GM21390 (cell line): ENCODE results near the gene HSD17B8.
A peak's percentile ranks its signal among the peaks of the same experiment; 100 is the strongest.
"Not testable (repeated sequence)": the region's sequence is repeated elsewhere in the genome, so short reads cannot be mapped to it uniquely, and the experiment has no call there.

Experiments
- ATAC-seq: cut with Tn5 transposase; IDR thresholded peaks from one replicate; pipeline ENCODE4 v1.9.1; 2021; ENCODE audit not compliant: unreplicated experiment

Gene HSD17B8

DNA sequence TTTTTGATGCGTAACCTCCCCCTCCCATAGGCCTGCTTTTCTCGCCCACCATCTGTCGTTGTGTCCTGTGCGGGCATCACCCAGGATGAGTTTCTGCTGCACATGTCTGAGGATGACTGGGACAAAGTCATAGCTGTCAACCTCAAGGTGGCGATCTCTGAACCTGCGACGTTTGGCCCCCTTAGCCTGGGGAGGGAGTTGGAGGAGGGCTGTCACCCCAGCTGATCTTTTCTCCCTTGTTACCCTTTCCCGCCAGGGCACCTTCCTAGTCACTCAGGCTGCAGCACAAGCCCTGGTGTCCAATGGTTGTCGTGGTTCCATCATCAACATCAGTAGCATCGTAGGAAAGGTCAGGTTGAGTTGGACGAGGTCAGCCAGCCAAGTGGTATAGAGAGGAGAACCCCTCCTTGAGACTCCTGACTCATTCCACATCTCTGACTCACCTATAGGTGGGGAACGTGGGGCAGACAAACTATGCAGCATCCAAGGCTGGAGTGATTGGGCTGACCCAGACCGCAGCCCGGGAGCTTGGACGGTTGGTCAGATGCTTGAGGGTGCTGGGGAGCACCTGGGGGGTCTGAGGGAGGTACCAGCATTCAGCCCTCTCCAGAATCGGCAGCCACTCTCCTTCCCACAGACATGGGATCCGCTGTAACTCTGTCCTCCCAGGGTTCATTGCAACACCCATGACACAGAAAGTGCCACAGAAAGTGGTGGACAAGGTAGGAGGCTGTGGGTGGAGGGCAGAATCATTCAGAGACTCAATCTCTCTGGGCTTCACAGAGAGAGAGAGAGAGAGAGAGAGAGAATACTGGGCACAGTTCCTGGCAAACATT, 954 bp downstream of the HSD17B8 start:
- no peak for ATAC-seq

DNA sequence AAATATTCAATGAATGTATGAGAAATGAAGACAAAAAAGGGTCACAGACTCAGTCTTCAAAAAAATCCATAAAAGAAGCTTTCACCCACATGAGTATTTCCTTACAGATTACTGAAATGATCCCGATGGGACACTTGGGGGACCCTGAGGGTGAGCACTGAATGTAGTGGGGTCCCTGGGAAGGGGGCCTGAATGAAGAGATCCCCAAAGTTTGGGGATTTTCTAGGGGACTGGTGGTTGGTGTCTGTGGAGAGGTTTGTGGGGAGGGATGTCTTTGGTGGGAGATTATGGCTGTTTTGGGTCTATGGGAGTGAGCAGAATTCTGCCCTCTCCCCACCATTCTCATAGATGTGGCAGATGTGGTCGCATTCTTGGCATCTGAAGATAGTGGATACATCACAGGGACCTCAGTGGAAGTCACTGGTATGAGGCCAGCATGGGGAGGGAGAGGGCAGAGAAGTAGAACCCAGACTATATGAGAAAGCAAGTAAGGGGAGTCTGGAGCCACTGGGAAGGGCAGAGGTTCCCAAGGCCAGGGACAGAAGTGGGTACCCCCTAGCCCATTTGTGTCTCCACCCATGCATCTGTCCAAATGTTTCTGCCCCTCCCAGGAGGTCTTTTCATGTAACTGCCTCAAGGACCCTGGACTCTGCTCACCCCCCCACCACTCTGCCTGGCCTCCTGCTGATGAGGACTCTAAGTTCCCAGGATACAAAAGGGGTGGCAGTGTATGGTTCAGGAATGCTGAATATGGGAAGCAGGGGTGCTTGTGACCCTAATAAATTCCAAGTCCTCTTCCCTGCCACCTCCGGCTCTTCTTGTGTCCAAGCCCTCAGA, 1.8 kb downstream of the HSD17B8 start:
- no peak for ATAC-seq

DNA sequence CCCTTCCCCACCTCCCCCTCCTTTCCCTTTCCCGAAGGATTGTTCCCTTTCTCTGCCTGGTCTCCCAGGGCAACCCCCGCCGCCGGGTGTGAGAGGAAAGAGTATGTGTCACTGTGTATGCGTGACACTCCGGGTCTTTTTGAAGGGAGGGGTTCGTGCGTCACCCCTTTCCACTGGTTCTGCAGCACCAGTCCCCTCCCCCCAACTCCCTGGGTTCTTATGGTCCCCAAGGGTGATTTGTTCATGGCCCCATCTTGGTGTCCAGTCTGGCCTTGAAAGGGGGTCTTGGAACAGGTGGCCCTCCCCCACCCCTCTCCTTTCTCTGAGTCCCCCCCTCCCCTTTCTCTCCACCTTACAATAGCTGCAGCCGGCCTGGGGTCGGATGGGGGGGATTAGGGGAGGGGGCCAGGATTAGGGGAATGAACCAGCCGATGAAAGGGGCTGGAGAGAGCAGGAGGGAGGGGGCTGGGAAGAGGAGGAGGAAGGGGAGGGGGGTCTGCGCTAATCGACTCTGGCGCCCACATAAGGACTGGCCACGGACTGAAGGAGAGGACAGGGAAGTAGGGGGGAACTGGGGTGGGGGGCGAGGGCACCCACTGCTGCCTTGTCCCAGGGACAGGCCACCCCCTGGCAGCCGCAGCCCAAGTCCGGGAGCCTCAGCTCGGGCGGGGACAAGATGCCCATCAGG, 2.6 kb downstream of the HSD17B8 start:
- no peak for ATAC-seq

DNA sequence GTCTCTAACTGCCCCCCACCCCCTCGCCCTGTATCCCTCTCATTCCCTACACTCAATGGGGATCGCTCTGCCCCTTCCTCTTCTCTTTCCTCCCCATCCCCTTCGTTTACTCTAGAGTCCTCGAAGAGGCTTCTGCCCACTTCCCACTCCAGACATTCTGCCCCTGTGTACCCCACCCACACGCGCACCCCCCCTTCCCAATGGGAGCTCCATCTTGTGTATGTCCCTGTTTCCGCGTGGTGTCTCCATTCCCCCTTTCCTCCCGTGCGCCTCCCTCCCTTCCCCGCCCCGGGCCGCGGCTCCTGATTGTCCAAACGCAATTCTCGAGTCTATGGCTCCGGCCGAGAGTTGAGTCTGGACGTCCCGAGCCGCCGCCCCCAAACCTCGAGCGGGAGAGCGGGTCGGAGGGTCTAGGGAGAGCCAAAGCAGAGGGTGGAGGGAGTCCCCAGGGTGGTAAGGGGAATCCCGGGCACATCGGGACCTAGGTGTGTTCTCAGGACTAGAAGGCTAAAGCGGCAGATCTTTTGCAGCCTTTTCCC, 3.2 kb downstream of the HSD17B8 start:
- no peak for ATAC-seq

DNA sequence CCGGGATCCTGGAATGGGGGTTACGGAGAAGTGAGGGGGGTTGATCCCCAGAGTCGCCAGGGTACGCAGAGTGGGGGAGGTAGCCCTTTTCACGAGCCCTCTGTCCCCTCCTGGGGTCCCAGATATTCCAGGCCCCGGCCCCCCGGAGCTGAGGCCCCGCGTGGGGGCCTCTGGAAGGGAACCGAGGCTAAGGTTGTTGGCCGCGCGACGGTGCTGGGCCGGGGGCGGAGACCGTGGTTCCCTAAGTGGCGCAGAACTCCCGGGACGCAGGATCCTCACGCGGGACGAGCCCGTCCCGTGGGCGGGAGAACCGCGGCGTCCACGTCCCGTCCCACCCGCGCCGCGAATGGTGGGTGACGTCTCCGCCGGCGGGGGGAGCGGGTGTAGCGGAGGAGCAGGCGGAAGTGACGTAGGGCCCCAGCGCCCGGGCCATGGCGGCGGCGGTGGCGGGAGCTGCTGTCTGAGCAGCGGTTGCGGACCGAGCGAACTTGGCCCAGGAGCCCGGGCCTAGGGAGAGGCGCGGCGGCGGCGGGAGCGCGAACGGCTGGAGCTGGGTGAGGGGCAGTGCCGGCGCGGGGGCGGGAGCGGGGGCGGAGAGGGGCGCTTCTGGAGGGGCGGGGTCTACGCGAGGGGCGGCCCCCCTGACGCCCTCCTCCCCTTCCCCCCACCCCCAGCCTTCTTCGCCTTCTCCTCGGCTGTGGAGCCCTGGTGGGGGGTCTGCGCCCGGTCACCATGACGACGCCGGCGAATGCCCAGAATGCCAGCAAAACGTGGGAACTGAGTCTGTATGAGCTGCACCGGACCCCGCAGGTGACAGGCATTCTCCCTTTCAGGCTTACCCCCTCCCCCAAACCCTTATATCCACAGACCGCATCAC, 3.9 kb downstream of the HSD17B8 start, which contains the start of gene RING1:
TSS of gene RING1 (plus strand) at position 410 of the 877 bp plus-strand sequence. CDS start at position 733, 323 bp downstream.
- ATAC-seq, result peak; percentile 48

DNA sequence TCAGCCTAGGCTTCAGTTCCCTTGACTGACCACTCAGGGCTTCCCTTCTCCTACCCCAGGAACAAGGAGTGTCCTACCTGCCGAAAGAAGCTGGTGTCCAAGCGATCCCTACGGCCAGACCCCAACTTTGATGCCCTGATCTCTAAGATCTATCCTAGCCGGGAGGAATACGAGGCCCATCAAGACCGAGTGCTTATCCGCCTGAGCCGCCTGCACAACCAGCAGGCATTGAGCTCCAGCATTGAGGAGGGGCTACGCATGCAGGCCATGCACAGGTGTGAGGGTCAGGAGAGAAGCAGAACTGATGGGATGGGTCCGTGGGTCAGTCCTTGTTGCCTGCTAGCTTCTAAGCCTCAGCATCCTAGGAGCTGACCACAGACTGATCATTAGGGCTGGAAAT, 5.4 kb downstream of the HSD17B8 start:
- no peak for ATAC-seq

DNA sequence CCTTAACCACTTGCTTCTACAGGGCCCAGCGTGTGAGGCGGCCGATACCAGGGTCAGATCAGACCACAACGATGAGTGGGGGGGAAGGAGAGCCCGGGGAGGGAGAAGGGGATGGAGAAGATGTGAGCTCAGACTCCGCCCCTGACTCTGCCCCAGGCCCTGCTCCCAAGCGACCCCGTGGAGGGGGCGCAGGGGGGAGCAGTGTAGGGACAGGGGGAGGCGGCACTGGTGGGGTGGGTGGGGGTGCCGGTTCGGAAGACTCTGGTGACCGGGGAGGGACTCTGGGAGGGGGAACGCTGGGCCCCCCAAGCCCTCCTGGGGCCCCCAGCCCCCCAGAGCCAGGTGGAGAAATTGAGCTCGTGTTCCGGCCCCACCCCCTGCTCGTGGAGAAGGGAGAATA, 6.7 kb downstream of the HSD17B8 start:
- no peak for ATAC-seq

DNA sequence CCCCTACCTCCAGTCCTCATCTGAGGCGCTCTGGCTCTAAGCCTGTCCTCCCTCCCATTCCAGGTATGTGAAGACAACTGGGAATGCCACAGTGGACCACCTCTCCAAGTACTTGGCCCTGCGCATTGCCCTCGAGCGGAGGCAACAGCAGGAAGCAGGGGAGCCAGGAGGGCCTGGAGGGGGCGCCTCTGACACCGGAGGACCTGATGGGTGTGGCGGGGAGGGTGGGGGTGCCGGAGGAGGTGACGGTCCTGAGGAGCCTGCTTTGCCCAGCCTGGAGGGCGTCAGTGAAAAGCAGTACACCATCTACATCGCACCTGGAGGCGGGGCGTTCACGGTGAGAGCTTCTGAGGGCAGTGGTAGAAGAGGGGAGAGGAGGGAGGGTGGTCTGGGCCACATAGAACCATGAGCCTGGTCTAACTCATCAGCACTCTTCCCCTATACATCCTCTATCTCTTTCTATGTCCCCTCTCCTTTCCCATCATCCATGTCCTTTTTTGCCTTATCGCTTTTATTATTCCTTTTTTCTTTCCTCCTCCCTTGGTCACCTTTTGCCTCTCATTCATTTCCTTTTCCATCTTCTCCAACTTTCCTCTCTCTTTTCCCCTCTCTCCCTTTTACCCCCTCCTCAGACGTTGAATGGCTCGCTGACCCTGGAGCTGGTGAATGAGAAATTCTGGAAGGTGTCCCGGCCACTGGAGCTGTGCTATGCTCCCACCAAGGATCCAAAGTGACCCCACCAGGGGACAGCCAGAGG, 7.4 kb downstream of the HSD17B8 start:
- no peak for ATAC-seq

DNA sequence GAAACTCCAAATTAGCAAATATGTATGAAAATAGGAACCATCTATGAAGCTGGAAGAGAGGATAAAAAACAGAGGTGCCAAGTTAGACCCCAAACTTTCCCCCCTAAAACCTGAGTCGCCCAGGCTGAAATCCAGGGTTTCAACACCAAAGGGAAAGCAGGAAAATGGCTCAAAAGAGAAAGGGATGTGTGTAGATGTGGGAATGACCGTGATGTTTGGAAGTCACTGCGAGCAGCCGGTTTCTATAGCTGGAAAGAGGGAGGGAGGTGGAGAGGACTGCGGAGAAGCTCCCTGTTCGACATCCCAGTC, 8.4 kb downstream of the HSD17B8 start:
- ATAC-seq, result no peak

DNA sequence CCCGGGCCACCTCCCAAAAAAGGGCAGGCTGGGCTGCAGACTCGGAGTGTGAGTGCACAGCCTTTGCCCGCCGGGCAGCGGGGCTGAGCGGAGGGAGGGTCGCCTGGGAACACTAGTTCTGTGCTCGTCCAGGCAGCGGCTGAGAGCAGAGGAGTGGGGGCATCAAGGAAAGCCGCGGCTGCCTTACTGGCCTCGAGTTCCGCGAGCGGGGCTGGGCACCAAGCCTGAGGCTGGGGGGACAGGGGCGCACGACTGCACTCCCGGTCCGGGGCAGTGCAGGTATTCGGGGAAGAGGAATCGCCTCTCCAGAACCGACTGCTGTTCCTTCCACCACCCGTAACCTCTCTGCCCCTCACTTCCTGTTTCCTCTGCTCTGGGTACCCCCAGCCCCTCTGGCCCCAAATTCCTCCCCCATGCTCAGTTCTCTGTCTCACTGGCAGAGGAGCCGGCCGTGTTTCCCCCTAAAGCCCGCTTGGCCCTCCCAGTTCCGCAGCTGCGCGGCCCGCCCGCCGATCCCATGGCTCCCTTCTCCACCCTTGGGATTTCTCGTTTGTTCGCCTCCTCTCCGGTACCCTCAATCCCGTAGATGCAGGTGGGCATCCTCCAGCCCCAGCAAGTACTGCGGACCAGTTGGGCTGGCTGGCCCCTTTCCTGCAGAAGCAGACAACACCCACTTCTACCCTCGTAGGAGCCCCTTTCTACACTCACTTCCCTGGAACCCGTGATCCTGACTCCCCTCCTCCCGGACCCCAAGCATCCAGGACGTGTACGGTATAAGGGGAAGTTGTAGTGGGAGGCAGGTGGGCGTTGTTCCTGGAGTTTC, 8.9 kb downstream of the HSD17B8 start:
- ATAC-seq, result no peak

DNA sequence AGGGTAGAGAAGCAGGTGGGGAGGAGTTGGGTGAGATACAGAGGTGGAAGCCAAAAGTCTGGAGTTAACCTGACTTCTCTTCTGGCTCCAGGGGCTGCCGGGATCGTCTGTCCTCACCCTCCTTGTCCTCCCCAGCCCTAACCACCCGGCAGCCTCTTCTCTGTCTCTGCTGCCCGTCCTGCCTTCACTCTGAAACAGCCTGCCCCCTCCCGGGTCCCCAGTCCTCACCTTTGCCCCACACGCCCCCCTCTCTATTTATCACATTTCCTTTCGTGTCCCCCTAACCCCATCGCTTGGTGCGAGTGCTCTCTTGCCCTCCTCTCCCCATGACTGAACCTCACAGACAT, 9.5 kb downstream of the HSD17B8 start:
- no peak for ATAC-seq

DNA sequence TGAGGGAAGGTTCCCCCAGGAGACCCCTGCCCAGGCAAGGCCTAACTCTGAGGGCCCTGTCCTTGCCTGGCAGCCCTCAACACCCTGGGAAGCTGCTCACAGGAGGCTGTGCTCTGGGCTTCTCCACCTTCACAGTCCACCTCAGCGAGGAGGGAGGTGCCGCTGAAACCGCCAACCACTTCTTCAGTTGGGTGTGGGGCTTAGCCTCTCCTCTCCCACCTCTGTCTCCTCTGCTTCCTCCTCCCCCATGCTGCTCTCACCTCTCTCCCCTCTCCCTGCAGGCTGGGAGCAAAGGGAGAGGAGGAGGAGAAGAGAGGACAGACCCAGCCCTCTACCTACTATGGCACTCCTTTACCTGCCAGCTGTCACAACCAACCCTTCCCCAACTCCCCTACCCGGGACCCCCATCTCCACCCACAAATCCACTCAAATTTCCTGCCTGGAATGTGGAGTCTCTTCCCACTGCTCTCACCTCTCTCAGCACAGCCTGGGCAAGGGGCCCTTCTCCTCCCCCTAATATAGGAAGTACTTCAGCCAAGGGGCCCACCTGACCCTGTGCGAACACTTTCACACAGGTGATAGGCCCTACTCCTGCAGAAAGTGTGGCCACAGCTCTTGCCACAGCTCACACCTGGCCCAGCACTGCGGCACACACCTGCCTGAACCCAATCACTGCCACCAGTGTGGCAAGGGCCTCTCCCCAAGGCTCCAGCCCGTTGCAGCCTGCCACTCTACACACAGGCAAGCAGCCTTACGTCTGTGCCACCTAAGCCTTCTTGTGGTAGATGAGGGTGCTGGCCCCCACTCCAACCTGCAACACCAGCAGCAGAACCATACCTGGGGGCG, 11.0 kb downstream of the HSD17B8 start:
- no peak for ATAC-seq

DNA sequence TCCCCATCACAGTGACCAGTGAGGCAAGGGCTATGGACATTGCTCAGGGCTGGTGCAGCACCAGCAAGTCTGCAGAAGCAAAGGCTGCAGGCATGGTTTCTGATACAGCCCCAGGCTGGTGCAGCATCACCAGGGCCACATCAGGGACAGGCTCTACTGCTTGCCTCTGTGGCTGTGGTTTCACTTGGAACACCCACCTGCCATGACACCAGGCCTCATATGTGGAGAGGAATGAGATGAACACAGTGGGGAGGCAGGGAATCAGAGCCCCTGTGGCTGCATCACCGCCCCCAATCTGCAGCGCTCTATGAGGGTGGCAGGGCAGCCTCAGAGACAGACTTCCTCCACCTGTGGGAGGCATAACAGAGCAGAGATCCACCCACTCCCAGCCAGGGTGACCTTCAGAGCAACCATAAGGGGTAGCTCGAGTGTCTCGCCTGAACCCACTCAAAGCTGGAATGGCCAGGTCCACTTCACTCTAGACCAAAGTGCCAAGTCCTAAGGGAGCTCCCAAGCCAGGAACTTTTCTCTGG, 11.7 kb downstream of the HSD17B8 start:
- ATAC-seq, result no peak

DNA sequence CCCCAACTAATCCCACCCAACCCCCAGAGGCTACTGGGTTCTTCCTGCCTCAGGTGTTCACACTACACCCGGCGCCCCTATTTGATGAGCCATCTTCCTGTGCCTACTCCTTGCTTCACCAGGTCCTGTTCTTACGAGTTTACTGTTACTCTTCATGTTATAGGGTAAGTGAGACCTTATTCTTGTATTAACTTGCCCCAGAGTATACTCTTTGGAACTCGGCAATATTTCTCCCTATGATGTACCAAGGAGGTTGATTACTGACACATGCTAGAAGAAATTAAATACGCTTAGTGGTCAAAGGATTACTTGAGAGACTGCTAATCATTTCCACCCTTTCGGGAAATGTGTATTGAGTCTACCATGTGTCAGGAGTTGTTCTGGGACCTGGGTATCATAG, 12.8 kb downstream of the HSD17B8 start:
- no peak for ATAC-seq

DNA sequence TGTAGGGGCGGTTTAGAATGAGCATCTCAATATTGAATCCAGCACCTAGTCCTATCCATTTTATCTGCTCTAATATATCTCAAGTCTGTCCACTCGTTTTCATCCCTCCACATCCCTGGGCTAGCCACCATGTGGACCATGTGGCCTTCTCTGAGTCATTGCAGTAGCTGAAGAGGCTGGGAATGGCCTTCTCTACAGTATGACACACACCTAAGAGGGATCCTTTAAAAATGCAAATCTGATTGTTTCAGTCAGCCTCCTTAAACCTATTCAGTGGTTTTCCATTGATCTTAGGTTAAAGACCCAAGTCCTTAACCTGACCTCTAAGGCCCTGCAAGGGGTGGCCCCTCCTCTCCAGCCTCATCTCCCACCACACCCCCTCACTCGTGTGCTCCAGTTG, 13.2 kb downstream of the HSD17B8 start:
- no peak for ATAC-seq

DNA sequence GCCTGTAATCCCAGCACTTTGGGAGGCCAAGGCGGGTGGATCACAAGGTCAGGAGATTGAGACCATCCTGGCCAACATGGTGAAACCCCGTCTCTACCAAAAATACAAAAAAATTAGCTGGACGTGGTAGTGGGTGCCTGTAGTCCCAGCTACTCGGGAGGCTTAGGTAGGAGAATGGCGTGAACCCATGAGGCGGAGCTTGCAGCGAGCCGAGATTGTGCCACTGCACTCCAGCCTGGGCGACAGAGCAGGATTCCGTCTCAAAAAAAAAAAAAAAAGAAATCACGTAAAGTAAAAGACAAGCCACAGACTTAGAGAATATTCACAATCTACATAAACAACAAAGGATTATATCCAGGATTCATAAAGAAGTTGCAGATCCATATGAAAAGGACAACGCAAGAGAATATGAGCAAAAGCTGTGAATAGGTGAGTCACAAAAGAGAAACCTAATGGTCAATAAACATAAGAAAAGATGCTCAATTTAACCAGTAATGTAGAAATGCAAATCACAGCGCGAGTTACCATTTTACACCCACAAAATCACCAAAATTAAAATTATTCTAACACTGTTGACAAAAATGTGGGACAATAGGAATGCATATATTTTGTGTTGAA, 22.2 kb downstream of the HSD17B8 start:
- not testable (repeated sequence) for ATAC-seq

DNA sequence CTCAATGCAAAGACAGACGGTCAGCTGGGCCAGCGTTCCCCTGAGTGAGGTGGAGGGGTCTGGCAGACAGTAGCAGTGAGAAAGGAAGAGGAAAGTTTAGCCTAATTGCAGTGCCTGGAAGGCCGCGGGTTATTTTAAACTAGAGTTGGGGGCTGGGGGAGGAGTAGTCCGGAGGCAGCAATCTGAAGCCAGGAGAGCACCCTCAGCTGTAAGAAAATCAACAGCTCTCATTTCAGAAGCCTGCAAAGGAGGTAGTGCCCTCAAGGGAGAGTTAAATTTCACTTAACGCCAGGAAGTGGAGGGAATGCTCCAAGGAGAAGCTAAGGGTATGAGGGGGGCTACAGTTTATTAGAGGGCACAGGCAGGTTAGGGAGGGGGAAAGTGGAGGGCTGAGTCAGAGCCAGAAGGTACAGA, 30.8 kb downstream of the HSD17B8 start:
- ATAC-seq, result no peak
